CD4-positive, alpha-beta memory T cell (primary cell): ENCODE results near the gene ZNF335. TPM values are rescaled to one million over a fixed set of nuclear protein-coding genes. Genes with fewer than 3 reads are reported as not detected.
A peak's percentile ranks its signal among the peaks of the same experiment; 100 is the strongest.

Source experiments
- CTCF ChIA-PET: fragments of 350-600 bp; sonication (Branson Sonifier 250); formaldehyde crosslinking; loops from one replicate; lab custom pipeline; 2021; ENCODE audit warnings: inconsistent platforms; ENCODE audit not compliant: partially characterized antibody; lab: Charles Lee
- POLR2A ChIA-PET: fragments of 350-600 bp; sonication (Branson Sonifier 250); formaldehyde crosslinking; loops from one replicate; lab custom pipeline; 2021; ENCODE audit not compliant: partially characterized antibody; lab: Charles Lee
- DNase-seq, 5 donors: peaks; one replicate each; pipeline versions ENCODE4 v3.0.0 to v3.0.0-alpha.2; 2020 to 2022; ENCODE audit warnings: mixed read lengths in 1 of 5
- H3K27ac ChIP-seq: one replicate; pipeline ENCODE4 v1.7.0; 2013; ENCODE audit warnings: low read depth, low read length
- H3K27me3 ChIP-seq: 2 replicates; pipeline ENCODE4 v1.7.0; 2013; ENCODE audit warnings: mild to moderate bottlenecking, low read length, moderate library complexity; ENCODE audit not compliant: insufficient read depth
- H3K36me3 ChIP-seq: 2 replicates; pipeline ENCODE4 v1.7.0; 2013; ENCODE audit warnings: mild to moderate bottlenecking, low read length, moderate library complexity; ENCODE audit not compliant: insufficient read depth
- H3K4me1 ChIP-seq: 2 replicates; pipeline ENCODE4 v1.7.0; 2013; ENCODE audit warnings: mild to moderate bottlenecking, low read length, moderate library complexity; ENCODE audit not compliant: insufficient read depth
- H3K4me3 ChIP-seq, 2 donors: one replicate each; pipeline ENCODE4 v1.7.0; 2013; ENCODE audit warnings: low read length in 2 of 2, mild to moderate bottlenecking in 1 of 2
- H3K9me3 ChIP-seq, 2 donors: one replicate each; pipeline ENCODE4 v1.7.0; 2013; ENCODE audit warnings: low read length in 2 of 2, control low read depth in 1 of 2; ENCODE audit not compliant: control insufficient read depth in 1 of 2
- H3K27ac Mint-ChIP-seq, 7 donors: one replicate each; pipeline ENCODE4 v1.8.0; 2020 to 2021; ENCODE audit warnings: mixed read lengths in 7 of 7, mild to moderate bottlenecking in 6 of 7, inconsistent platforms in 3 of 7, moderate library complexity in 3 of 7
- H3K27me3 Mint-ChIP-seq, 2 donors: one replicate each; pipeline ENCODE4 v1.8.0; 2020 to 2021; ENCODE audit warnings: mixed read lengths in 2 of 2
- H3K36me3 Mint-ChIP-seq, 2 donors: one replicate each; pipeline ENCODE4 v1.8.0; 2020 to 2021; ENCODE audit warnings: mixed read lengths in 2 of 2, inconsistent platforms in 1 of 2, mild to moderate bottlenecking in 1 of 2
- H3K4me1 Mint-ChIP-seq, 4 donors: one replicate each; pipeline ENCODE4 v1.8.0; 2020 to 2021; ENCODE audit warnings: mixed read lengths in 4 of 4, mild to moderate bottlenecking in 1 of 4
- H3K4me3 Mint-ChIP-seq, 8 donors: one replicate each; pipeline ENCODE4 v1.8.0; 2020 to 2021; ENCODE audit warnings: mixed read lengths in 8 of 8, mild to moderate bottlenecking in 7 of 8, moderate library complexity in 6 of 8, inconsistent platforms in 3 of 8
- H3K9me3 Mint-ChIP-seq, 8 donors: one replicate each; pipeline ENCODE4 v1.8.0; 2020 to 2021; ENCODE audit warnings: mixed read lengths in 8 of 8, mild to moderate bottlenecking in 5 of 8, inconsistent platforms in 3 of 8, moderate library complexity in 1 of 8
- intact Hi-C: fragments of 100-400 bp; cut with micrococcal nuclease; formaldehyde crosslinking; loops from one replicate; pipeline ENCODE4 v1.15.1; 2023
- polyA plus RNA-seq, 2 donors: library from polyadenylated mRNA; unstranded; fragments of 300-500 nt; fragmentation: Illumina TruSeq; gene quantifications; one replicate each; pipeline ENCODE4 v1.2.3, GENCODE V29; 2021
- total RNA-seq, 2 experiments: library from RNA; stranded (reverse); gene quantifications; one replicate each; pipeline ENCODE4 v1.2.3, GENCODE V29; 2021

ZNF335 gene
- total and polyA plus RNA-seq, 4 experiments from 2014 or later: 6.4 to 63.2 (median 39.5) TPM

DNA sequence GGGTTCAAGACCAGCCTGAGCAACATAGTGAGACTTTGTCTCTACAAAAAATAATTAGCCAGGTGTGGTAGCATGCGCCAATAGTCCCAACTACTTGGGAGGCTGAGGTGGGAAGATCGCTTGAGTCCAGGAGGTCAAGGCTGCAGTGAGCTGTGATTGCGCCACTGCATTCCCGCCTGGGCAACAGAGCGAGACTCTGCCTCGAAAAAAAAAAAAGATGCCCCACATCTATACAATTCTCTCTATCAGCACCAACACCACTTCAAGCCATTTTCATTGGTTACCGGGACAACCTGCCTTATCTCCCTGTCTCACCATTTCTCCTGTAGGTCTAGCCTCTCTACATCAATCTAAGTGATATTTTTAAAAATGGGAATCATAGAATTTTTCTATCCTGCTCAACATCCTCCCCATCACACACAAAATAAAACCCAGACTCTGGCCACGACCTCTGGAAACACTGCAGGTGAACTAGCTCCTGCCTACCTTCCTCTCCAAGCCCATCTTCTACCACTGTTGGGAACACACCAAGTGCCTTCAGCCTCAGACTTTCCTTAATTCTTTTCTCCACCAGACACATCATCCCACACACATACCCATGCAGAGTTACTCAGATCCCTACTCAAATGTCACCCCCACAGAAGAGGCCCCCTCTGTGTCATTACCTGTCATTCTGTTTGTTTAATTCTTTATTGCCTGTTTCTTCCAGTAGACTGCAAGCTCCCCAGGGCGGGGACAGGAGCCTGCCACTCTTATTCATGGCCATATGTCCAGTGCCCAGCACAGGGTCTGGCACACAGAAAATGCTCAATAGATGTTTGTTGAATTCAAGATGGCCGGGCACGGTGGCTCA lies 50.4 kb downstream of the ZNF335 start:
- intact Hi-C loops: no loop called here
- DNase-seq: no peak
- Histone ChIP-seq H3K4me3 (no peak overlapping the region), H3K4me1 (peaks cover 4% of the 10 kb centered on the region), H3K27me3 (peaks cover 7% of the 10 kb centered on the region), H3K9me3 (no peaks in the 10 kb centered on the region), H3K27ac (no peak overlapping the region), H3K36me3 (no peaks in the 10 kb centered on the region)
- H3K36me3 Mint-ChIP-seq: no peaks in the 10 kb centered on the region
- ChIA-PET CTCF (interaction anchor here (1.3 to 1.5 kb wide), 2 partner anchors 12 to 122 kb away, joined by 3 to 5 read pairs; partner anchors contain the start of gene PCIF1), POLR2A (interaction anchor here (1.5 kb wide), 1 partner anchor 13 kb away, joined by 5 read pairs; the partner anchor contains the start of gene PCIF1)
- H3K9me3 Mint-ChIP-seq: no peaks in the 10 kb centered on the region
- H3K4me3 Mint-ChIP-seq: no peak overlapping the region
- peak overlapping the region in 1 of 7 donors; percentile 21 for H3K27ac Mint-ChIP-seq
- peaks cover 16 to 20% of the 10 kb centered on the region in 2 donors for H3K27me3 Mint-ChIP-seq
- peaks cover 0 to 3% (median 0%) of the 10 kb centered on the region in 4 donors for H3K4me1 Mint-ChIP-seq

DNA sequence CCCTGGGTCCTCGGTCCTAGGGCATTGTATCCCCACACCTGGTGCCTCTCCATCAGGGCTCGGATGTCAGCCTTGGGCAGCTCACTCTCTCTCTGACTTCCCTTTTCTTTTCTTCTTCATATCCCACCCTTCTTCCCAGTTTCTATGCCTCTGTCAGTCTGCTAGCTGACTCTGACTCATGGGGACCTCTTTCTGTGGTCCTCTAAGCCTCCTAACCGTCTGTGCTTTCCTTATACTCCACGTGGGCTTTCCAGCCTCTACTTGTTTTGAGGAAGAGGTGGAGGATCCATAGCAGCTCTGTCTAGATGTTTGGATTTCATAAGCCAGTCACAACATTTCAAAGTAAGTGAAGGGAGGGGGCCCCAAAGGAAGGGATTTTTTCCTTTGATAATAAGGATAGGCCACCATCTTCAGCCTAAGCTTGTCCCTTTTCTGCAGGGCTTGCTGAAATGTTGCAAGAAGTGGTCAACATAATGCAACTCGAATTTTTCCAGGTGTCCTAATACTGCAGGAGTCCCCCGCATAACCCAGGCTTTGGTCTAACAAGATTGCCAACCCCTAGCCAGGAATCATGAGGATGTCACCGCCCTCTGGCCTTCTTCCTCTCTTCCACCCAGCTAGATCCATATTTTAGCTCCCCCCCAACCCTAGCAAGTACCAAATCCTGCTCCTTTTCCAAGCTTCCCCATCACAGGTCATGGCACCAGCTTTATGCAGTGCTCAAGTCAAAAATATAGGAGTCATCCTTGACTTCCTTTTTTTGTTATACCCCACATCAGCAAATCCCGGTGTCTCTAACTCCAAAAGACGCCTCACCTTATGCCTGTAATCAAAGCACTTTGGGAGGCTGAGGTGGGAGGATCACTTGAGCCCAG lies 51.3 kb downstream of the ZNF335 start:
- Mint-ChIP-seq H3K4me1 (peaks cover 0 to 3% (median 0%) of the 10 kb centered on the region in 4 donors), H3K27me3 (peaks cover 17 to 24% of the 10 kb centered on the region in 2 donors), H3K36me3 (no peaks in the 10 kb centered on the region), H3K9me3 (no peaks in the 10 kb centered on the region), H3K27ac (peak overlapping the region in 1 of 7 donors; percentile 6), H3K4me3 (no peak overlapping the region)
- Histone ChIP-seq H3K27ac (no peak overlapping the region), H3K27me3 (peaks cover 12% of the 10 kb centered on the region), H3K9me3 (no peaks in the 10 kb centered on the region), H3K36me3 (no peaks in the 10 kb centered on the region), H3K4me3 (no peak overlapping the region), H3K4me1 (peaks cover 4% of the 10 kb centered on the region)
- ChIA-PET POLR2A (interaction anchor here (1.5 kb wide), 1 partner anchor 14 kb away, joined by 5 read pairs; the partner anchor contains the start of gene PCIF1), CTCF (interaction anchor here (1.3 to 1.5 kb wide), 2 partner anchors 13 to 121 kb away, joined by 3 to 5 read pairs; partner anchors contain the start of gene PCIF1)
- intact Hi-C loops: no loop called here
- DNase-seq: no peak

DNA sequence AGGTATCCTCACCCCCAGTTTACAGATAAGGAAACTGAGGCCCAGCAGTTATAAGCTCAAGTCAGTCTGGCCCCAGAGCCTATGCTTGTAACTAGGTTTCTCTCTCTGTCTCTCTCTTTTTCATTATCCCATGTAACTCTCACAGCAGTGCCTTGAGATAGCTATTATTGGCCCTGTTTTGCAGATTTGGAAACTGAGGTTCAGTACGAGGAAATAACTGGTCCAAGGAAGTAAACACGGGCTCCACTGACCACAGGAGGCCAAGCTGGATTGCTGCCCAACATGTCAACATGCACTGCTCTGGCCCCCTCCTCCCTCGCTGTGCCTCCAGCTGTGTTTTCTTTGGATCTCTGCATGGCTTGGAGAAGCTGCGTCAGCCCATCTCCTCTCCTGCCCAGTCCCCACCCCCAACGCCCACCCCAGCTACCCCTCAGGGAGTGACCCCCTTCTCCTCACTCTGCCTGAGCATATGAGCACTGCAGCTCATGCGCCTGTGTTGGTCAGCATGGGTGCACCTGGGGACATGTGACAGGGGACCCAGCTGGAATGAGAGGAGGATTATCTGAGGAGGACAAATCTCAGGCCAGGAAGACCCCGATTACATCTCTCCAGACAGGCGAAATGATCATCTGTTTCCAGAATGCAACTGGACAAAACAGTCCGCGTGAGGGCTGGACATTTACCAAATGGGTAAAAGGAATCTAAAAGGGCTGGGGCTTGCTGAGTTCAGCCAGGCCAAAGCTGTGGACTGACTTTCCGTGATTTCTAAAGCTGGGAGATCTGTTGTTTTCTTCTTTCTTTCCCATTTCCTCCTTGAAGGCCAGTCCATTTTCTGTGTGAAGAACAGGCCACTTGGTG lies 52.2 kb downstream of the ZNF335 start:
- peak overlapping the region in 1 of 7 donors; percentile 70 for H3K27ac Mint-ChIP-seq
- no peaks in the 10 kb centered on the region for H3K36me3 Mint-ChIP-seq
- H3K9me3 ChIP-seq: no peaks in the 10 kb centered on the region
- H3K4me3 ChIP-seq: no peak overlapping the region
- H3K4me1 ChIP-seq: peaks cover 4% of the 10 kb centered on the region
- no peaks in the 10 kb centered on the region for H3K9me3 Mint-ChIP-seq
- no peak overlapping the region for H3K4me3 Mint-ChIP-seq
- DNase-seq: no peak
- H3K36me3 ChIP-seq: no peaks in the 10 kb centered on the region
- H3K4me1 Mint-ChIP-seq: peaks cover 0 to 3% (median 0%) of the 10 kb centered on the region in 4 donors
- H3K27me3 ChIP-seq: peaks cover 12% of the 10 kb centered on the region
- intact Hi-C loops: no loop called here
- ChIA-PET POLR2A (interaction anchor here (1.0 to 1.5 kb wide), 3 partner anchors 15 to 30 kb away, joined by 4 to 5 read pairs (median 4); partner anchors contain the start of gene PCIF1), CTCF (interaction anchor here (1.2 to 1.5 kb wide), 2 partner anchors 14 to 121 kb away, joined by 4 to 5 read pairs; partner anchors contain the start of gene PCIF1)
- H3K27me3 Mint-ChIP-seq: peaks cover 17 to 24% of the 10 kb centered on the region in 2 donors
- no peak overlapping the region for H3K27ac ChIP-seq

DNA sequence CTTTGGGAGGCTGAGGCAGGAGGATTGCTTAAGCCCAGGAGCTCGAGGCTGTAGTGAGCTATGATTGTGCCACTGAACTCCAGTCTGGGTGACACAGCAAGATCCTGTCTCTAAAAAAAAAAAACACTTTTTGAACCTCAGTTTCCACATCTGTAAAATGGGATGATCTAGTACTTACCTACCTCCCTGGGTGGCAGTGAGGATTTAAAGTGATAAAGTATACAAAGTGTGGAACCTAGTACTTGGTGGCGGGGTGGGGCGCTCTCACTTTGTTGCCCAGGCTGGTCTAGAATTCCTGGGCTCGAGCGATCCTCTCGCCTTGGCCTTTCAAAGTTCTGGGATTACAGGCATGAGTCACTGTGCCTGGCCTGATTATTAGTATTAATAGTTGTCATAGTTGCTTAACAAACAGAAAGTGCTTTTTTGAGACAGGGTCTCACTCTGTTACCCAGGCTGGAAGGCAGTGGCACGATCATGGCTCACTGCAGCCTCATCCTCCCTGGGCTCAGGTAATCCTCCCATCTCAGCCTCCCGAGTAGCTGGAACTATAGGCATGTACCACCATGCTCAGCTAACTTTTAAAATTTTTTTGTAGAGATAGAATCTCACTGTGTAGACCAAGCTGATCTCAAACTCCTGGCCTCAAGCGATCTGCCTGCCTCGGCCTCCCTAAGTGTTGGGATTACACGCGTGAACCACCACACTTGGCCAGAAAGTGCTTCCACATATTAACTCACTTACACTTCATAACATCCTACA lies 53.0 kb downstream of the ZNF335 start:
- no peaks in the 10 kb centered on the region for H3K4me1 ChIP-seq
- POLR2A ChIA-PET: interaction anchor here (1.0 kb wide), 2 partner anchors 15 to 31 kb away, joined by 4 read pairs; partner anchors contain the start of gene PCIF1
- H3K4me1 Mint-ChIP-seq: peaks cover 0 to 2% (median 0%) of the 10 kb centered on the region in 4 donors
- no peaks in the 10 kb centered on the region for H3K9me3 ChIP-seq
- H3K4me3 ChIP-seq: no peak overlapping the region
- peaks cover 16% of the 10 kb centered on the region for H3K27me3 ChIP-seq
- no peaks in the 10 kb centered on the region for H3K9me3 Mint-ChIP-seq
- H3K4me3 Mint-ChIP-seq: no peak overlapping the region
- H3K27ac ChIP-seq: no peak overlapping the region
- peak overlapping the region in 1 of 7 donors; percentile 70 for H3K27ac Mint-ChIP-seq
- H3K36me3 ChIP-seq: no peaks in the 10 kb centered on the region
- DNase-seq: no peak
- H3K27me3 Mint-ChIP-seq: peaks cover 24 to 31% of the 10 kb centered on the region in 2 donors
- intact Hi-C loops: no loop called here
- CTCF ChIA-PET: interaction anchor here (1.2 kb wide), 1 partner anchor 120 kb away, joined by 4 read pairs; no protein-coding TSS in a partner anchor
- H3K36me3 Mint-ChIP-seq: no peaks in the 10 kb centered on the region

DNA sequence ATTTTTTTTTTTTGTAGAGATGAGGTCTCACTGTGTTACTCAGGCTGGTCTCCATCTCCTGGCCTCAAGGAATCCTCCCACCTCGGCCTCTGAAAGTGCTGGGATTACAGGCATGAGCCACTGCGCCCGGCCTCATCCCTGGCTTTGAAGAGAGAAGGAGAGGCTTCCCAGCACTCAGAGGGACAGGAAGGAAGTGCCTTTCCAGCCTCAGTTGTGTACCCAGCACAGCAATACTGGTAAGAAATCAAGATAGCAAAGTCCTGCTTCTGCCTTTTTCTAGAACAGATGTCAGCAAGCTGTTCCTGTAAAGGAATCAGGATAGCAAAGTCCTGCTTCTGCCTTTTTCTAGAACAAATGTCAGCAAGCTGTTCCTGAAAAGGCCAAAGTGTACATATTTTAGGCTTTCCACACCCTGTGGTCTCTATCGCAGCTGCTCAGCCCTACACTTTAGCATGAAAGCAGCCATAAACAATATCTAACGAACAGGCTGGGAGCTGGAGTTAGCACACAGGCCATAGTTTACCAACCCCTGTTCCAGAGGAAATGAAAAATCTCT lies 53.7 kb downstream of the ZNF335 start:
- DNase-seq: no peak
- Mint-ChIP-seq H3K27ac (no peak overlapping the region), H3K9me3 (no peaks in the 10 kb centered on the region), H3K36me3 (no peaks in the 10 kb centered on the region), H3K4me3 (no peak overlapping the region), H3K4me1 (peaks cover 0 to 2% (median 0%) of the 10 kb centered on the region in 4 donors), H3K27me3 (peaks cover 24 to 31% of the 10 kb centered on the region in 2 donors)
- no peaks in the 10 kb centered on the region for H3K36me3 ChIP-seq
- no peak overlapping the region for H3K27ac ChIP-seq
- ChIA-PET POLR2A (interaction anchor here (1.0 kb wide), 1 partner anchor 31 kb away, joined by 4 read pairs; no protein-coding TSS in a partner anchor), CTCF (interaction anchor here (1.2 to 1.3 kb wide), 2 partner anchors 28 to 119 kb away, joined by 3 to 4 read pairs; no protein-coding TSS in a partner anchor)
- peaks cover 16% of the 10 kb centered on the region for H3K27me3 ChIP-seq
- intact Hi-C loops: no loop called here
- H3K9me3 ChIP-seq: no peaks in the 10 kb centered on the region
- H3K4me1 ChIP-seq: no peaks in the 10 kb centered on the region
- no peak overlapping the region for H3K4me3 ChIP-seq
